ENCODE results near the gene BFSP2. TPM values are rescaled to one million over a fixed set of nuclear protein-coding genes. Genes with fewer than 3 reads are reported as not detected.

BFSP2 gene
- not detected for total RNA-seq

DNA sequence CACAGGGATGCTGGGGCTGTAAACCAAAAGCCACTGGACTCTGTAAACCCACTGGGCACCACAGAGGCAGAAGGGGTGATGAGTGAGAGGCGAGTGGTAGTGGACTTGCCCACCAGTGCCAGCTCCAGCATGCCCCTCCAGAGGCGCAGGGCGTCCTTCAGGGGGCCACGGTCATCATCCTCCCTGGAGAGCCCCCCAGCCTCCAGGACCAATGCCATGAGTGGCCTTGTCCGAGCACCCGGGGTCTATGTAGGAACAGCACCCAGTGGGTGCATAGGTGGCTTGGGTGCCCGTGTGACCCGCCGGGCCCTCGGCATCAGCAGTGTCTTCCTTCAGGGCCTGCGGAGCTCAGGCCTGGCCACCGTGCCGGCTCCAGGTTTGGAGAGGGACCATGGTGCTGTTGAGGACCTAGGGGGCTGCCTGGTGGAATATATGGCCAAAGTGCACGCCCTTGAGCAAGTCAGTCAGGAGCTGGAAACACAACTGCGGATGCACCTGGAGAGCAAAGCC lies at the start of gene BFSP2:
BFSP2 (plus strand) TSS at position 51 of the 510 bp plus-strand sequence; CDS start at position 79, 28 bp downstream.
- no peak for ATAC-seq (ENCODE audit: insufficient number of reproducible peaks, low FRiP score, low read depth)

GRCh38 chr3:133354721-133355120 lies 45.1 kb upstream of the BFSP2 start:
- H3K27me3 ChIP-seq (replicated peaks; ENCODE audit: insufficient read depth): no peaks in the 10 kb centered on the region
- TF ChIP-seq, protein P1, sequence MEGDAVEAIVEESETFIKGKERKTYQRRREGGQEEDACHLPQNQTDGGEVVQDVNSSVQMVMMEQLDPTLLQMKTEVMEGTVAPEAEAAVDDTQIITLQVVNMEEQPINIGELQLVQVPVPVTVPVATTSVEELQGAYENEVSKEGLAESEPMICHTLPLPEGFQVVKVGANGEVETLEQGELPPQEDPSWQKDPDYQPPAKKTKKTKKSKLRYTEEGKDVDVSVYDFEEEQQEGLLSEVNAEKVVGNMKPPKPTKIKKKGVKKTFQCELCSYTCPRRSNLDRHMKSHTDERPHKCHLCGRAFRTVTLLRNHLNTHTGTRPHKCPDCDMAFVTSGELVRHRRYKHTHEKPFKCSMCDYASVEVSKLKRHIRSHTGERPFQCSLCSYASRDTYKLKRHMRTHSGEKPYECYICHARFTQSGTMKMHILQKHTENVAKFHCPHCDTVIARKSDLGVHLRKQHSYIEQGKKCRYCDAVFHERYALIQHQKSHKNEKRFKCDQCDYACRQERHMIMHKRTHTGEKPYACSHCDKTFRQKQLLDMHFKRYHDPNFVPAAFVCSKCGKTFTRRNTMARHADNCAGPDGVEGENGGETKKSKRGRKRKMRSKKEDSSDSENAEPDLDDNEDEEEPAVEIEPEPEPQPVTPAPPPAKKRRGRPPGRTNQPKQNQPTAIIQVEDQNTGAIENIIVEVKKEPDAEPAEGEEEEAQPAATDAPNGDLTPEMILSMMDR (IDR thresholded peaks at IDR 0.05): no peak
- no peaks in the 10 kb centered on the region for H3K36me3 ChIP-seq
- H3K9me3 ChIP-seq: no peaks in the 10 kb centered on the region
- ATAC-seq (ENCODE audit: insufficient number of reproducible peaks, low FRiP score, low read depth): no peak
- no peak overlapping the region for H3K4me3 ChIP-seq
- no peak overlapping the region for H3K27ac ChIP-seq
- no peak for DNase-seq (ENCODE audit: low spot score)
- H3K4me1 ChIP-seq (ENCODE audit: control insufficient read depth in 1 of 2, low read depth in 2 of 2): no peaks in the 10 kb centered on the region

More for the DNA sequence above, at the start of gene BFSP2:
- no peak for DNase-seq (ENCODE audit: low spot score)
- Histone ChIP-seq H3K27me3 (replicated peaks; ENCODE audit: insufficient read depth) (no peaks in the 10 kb centered on the region), H3K9me3 (no peaks in the 10 kb centered on the region), H3K36me3 (no peaks in the 10 kb centered on the region), H3K27ac (no peak within 1 kb of the TSS), H3K4me3 (no peak within 1 kb of the TSS), H3K4me1 (ENCODE audit: control insufficient read depth in 1 of 2, low read depth in 2 of 2) (no peaks in the 10 kb centered on the region)
- TF ChIP-seq, protein P1 (IDR thresholded peaks at IDR 0.05): no peak

DNA sequence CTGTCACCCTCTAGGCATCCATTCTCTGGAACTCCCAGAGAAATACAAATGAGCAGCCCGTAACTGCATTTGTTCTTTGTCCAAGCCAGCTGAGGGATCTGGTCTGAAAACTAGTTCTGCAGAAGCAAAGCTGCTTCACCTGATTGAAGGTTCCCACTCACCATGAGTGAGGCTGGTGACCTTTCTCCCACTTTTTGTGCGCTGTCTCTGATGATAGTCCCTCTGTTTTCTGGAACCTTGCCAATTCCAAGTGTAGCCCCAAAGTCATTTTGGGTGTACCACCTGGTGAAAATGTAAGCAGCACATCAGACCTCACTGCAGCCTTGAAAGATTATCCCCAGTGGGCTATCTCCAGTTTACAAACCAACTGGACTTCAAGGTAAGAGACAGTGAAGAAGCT lies 39.4 kb upstream of the BFSP2 start:
- DNase-seq (ENCODE audit: low spot score) (no peak), ATAC-seq (ENCODE audit: insufficient number of reproducible peaks, low FRiP score, low read depth) (no peak)
- Histone ChIP-seq H3K4me1 (ENCODE audit: control insufficient read depth in 1 of 2, low read depth in 2 of 2) (no peaks in the 10 kb centered on the region), H3K36me3 (no peaks in the 10 kb centered on the region), H3K27ac (no peak overlapping the region), H3K27me3 (replicated peaks; ENCODE audit: insufficient read depth) (no peaks in the 10 kb centered on the region), H3K4me3 (no peak overlapping the region), H3K9me3 (no peaks in the 10 kb centered on the region)
- TF ChIP-seq, protein P1 (IDR thresholded peaks at IDR 0.05): no peak

DNA sequence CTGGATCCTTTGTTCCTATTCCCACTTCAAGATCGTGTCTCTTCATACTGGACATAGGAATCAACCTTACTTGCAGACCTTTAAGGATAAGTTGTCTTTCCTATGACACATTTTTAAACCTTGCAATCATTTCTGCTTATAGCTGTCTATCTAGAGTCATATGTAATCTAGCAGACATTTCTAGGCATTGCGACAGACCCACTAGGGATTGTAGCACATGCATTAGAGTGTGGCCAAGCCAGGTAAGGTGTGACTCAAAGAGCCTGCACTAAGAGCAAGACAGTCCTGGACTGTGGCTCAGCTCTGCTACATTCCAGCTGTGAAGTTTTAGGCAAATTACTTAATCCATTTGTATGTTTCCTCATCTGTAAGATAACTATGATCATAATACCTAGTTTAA lies 38.8 kb upstream of the BFSP2 start:
- Histone ChIP-seq H3K4me3 (no peak overlapping the region), H3K36me3 (no peaks in the 10 kb centered on the region), H3K9me3 (no peaks in the 10 kb centered on the region), H3K27ac (no peak overlapping the region), H3K27me3 (replicated peaks; ENCODE audit: insufficient read depth) (no peaks in the 10 kb centered on the region), H3K4me1 (ENCODE audit: control insufficient read depth in 1 of 2, low read depth in 2 of 2) (no peaks in the 10 kb centered on the region)
- DNase-seq (ENCODE audit: low spot score) (no peak), ATAC-seq (ENCODE audit: insufficient number of reproducible peaks, low FRiP score, low read depth) (no peak)
- TF ChIP-seq, protein P1 (IDR thresholded peaks at IDR 0.05): no peak

DNA sequence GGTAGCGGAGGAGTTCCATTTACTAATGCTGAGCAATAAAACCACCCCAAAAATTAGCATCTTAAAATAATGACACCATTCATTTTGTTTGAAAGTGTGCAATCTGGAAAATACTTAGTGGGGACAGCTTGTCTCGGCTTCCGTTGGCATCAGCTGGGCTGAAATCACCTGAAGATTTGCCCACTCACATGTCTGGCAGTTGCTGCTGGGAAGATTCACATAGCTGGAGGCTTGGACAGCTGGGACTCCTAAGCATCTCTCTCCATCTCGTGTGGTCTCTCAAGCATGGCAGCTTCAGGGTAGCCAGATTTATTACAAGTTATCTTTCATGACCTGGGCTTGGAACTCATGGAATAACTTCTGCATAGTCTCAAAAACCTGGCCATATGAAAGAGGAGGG lies 38.4 kb upstream of the BFSP2 start:
- H3K9me3 ChIP-seq: no peaks in the 10 kb centered on the region
- H3K27me3 ChIP-seq (replicated peaks; ENCODE audit: insufficient read depth): no peaks in the 10 kb centered on the region
- TF ChIP-seq, protein P1 (IDR thresholded peaks at IDR 0.05): no peak
- no peak for ATAC-seq (ENCODE audit: insufficient number of reproducible peaks, low FRiP score, low read depth)
- no peak for DNase-seq (ENCODE audit: low spot score)
- H3K36me3 ChIP-seq: no peaks in the 10 kb centered on the region
- H3K27ac ChIP-seq: no peak overlapping the region
- H3K4me1 ChIP-seq (ENCODE audit: control insufficient read depth in 1 of 2, low read depth in 2 of 2): no peaks in the 10 kb centered on the region
- H3K4me3 ChIP-seq: no peak overlapping the region

Measured in thoracic aorta (tissue), 2 donors.